ENCODE data around the gene SLC39A11. TPM values are rescaled to one million over a fixed set of nuclear protein-coding genes. Genes with fewer than 3 reads are reported as not detected.

SLC39A11 gene
- total and polyA plus RNA-seq, 2 of the 13 experiments (the other 11 are each of a cell fraction or from before 2014, with no cell fraction given) = 17.2 to 31.5 TPM

GRCh38 chr17:72876413-72876812 lies 216.1 kb downstream of the SLC39A11 start:
- in situ Hi-C loops (cut with HindIII; ENCODE audit: extremely low pct_ligation_motif_present, low pct_unique_long_range_greater_than_20kb) = no loop called here
- no peaks in the 10 kb centered on the region; a peak in 1 of 5 replicates for H3K36me3 ChIP-seq (replicated peaks in 1 of 2; ENCODE audit: control insufficient read depth in 1 of 2, insufficient read depth in 2 of 2, low read length in 2 of 2)

GRCh38 chr17:72875361-72875760 lies 217.1 kb downstream of the SLC39A11 start:
- Histone ChIP-seq H3K27me3 (ENCODE audit: control insufficient read depth in 1 of 2, insufficient read depth in 2 of 2, low read length in 2 of 2) (no peaks in the 10 kb centered on the region), H3K9ac (ENCODE audit: insufficient read depth, low read depth, low read length) (no peak overlapping the region), H3K36me3 (replicated peaks in 1 of 2; ENCODE audit: control insufficient read depth in 1 of 2, insufficient read depth in 2 of 2, low read length in 2 of 2) (no peaks in the 10 kb centered on the region; a peak in 1 of 5 replicates), H2AFZ (ENCODE audit: low read length) (no peak overlapping the region), H3K4me2 (ENCODE audit: low read depth, low read length) (no peak overlapping the region), H3K79me2 (ENCODE audit: insufficient read depth, low read length) (no peaks in the 10 kb centered on the region), H3K27ac (ENCODE audit: extremely low read length, insufficient read depth, low read length) (no peak overlapping the region), H4K20me1 (ENCODE audit: insufficient read depth, low read length) (no peaks in the 10 kb centered on the region), H3K4me1 (ENCODE audit: insufficient read depth, low read length) (no peaks in the 10 kb centered on the region), H3K4me3 (replicated peaks in 1 of 3; ENCODE audit: insufficient read depth in 1 of 3, low read depth in 2 of 3, low read length in 3 of 3) (no peak overlapping the region), H3K9me3 (ENCODE audit: low read length) (peaks cover 28% of the 10 kb centered on the region)
- intact Hi-C loops (cut with micrococcal nuclease; ENCODE audit: unreplicated experiment) = no loop called here
- ATAC-seq (no peak), FAIRE-seq (no peak), DNase-seq (ENCODE audit: low spot score) (no peak)
- BruUV-seq (replicated peaks) = no TSS peak
- POLR2A ChIA-PET = no interaction called here
- CTCF ChIA-PET (ENCODE audit: low intra/inter-chr PET ratio, low total read pairs) = no interaction called here
- in situ Hi-C loops (cut with HindIII; ENCODE audit: extremely low pct_ligation_motif_present, low pct_unique_long_range_greater_than_20kb) = no loop called here
- TF ChIP-seq ARID3A (IDR thresholded peaks at IDR 0.05; ENCODE audit: low read depth, low read length) (no peak), ZNF484 (CRISPR knock-in tag; IDR thresholded peaks at IDR 0.05; ENCODE audit: borderline replicate concordance, low read depth) (no peak), NR2C2 (CRISPR knock-in tag; IDR thresholded peaks at IDR 0.05; ENCODE audit: borderline replicate concordance) (no peak), REXO4 (CRISPR knock-in tag; IDR thresholded peaks at IDR 0.05; ENCODE audit: borderline replicate concordance) (no peak), ZNF251 (CRISPR knock-in tag; IDR thresholded peaks at IDR 0.05) (no peak), ZNF891 (CRISPR knock-in tag; IDR thresholded peaks at IDR 0.05) (no peak), BHLHE40 (IDR thresholded peaks at IDR 0.05; ENCODE audit: low read length) (no peak), ZNF282 (IDR thresholded peaks at IDR 0.05; ENCODE audit: partially characterized antibody) (no peak), ZMAT3 (CRISPR knock-in tag; conservative IDR thresholded peaks at IDR 0.05) (no peak), RNF219 (CRISPR knock-in tag; IDR thresholded peaks at IDR 0.05) (no peak), TCF7L2 (IDR thresholded peaks at IDR 0.05; ENCODE audit: low read depth, low read length) (no peak), ZBTB7A (CRISPR knock-in tag; IDR thresholded peaks at IDR 0.05) (no peak)
- 95% methylated on average over 5 of the region's 5 CpGs for WGBS (ENCODE audit: low lambda C conversion rate)

More at GRCh38 chr17:72876413-72876812, 216.1 kb downstream of the SLC39A11 start:
- Histone ChIP-seq H3K9ac (ENCODE audit: insufficient read depth, low read depth, low read length) (no peak overlapping the region), H3K9me3 (ENCODE audit: low read length) (peaks cover 37% of the 10 kb centered on the region), H3K4me2 (ENCODE audit: low read depth, low read length) (no peak overlapping the region), H3K27ac (ENCODE audit: extremely low read length, insufficient read depth, low read length) (no peak overlapping the region), H3K4me3 (replicated peaks in 1 of 3; ENCODE audit: insufficient read depth in 1 of 3, low read depth in 2 of 3, low read length in 3 of 3) (no peak overlapping the region), H2AFZ (ENCODE audit: low read length) (no peak overlapping the region), H4K20me1 (ENCODE audit: insufficient read depth, low read length) (no peaks in the 10 kb centered on the region), H3K4me1 (ENCODE audit: insufficient read depth, low read length) (no peaks in the 10 kb centered on the region), H3K79me2 (ENCODE audit: insufficient read depth, low read length) (no peaks in the 10 kb centered on the region), H3K27me3 (ENCODE audit: control insufficient read depth in 1 of 2, insufficient read depth in 2 of 2, low read length in 2 of 2) (no peaks in the 10 kb centered on the region)
- FAIRE-seq (no peak), DNase-seq (ENCODE audit: low spot score) (no peak), ATAC-seq (no peak)
- WGBS (ENCODE audit: low lambda C conversion rate) = 96% methylated on average over 1 of the region's 1 CpG
- ChIA-PET POLR2A (no interaction called here), CTCF (ENCODE audit: low intra/inter-chr PET ratio, low total read pairs) (no interaction called here)
- BruUV-seq (replicated peaks) = no TSS peak
- intact Hi-C loops (cut with micrococcal nuclease; ENCODE audit: unreplicated experiment) = no loop called here
- TF ChIP-seq ZSCAN30 (CRISPR knock-in tag; IDR thresholded peaks at IDR 0.05) (no peak), ZBTB7B (CRISPR knock-in tag; IDR thresholded peaks at IDR 0.05) (no peak), ZNF543 (CRISPR knock-in tag; IDR thresholded peaks at IDR 0.05) (no peak)

Data from HepG2 (cell line).